Frontal cortex (tissue), 4 donors: ENCODE data around the gene SPOCD1. TPM values are rescaled to one million over a fixed set of nuclear protein-coding genes. Genes with fewer than 3 reads are reported as not detected.

Experiments
- DNase-seq, 2 donors: peaks; one replicate each; pipeline ENCODE4 v3.0.0; 2012; ENCODE audit warnings: low spot score in 2 of 2
- FAIRE-seq: peaks from 2 replicates; lab custom pipeline; 2012; peaks lifted over from hg19 to GRCh38; lab: Jason Lieb, UNC
- small RNA-seq: library from RNA; depleted of rRNA; stranded (forward); fragments of <200 nt; gene quantifications from one replicate; pipeline ENCODE3, GENCODE V24; 2014
- total RNA-seq: library from RNA; depleted of rRNA; stranded (reverse); fragments of >200 nt; gene quantifications from one replicate; pipeline ENCODE4 v1.2.3, GENCODE V29; 2014
- donor health status: control.
- donor health status: control.
- donor health status: control.

The SPOCD1 gene
- total RNA-seq, 1 donor from 2014 or later, result under 0.01 TPM

DNA sequence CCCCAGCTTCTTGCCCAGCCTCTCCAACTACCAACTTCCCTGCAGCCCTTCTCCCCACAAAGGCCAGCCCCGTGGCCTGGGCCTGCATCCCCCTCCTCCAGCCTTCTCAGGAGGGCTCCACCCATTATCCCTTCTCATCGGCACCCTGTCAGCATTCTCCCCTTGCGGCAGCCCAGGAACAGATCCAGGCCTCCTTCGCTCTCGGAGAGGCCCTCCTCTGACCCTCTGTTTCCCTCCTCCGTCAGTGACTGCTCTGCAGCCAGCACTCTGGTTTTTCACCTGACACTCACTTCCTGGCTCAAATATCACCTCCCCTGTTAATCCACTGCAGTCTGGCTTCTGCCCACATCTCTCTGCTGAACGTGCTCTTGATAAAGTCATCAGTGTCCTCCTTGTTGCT lies 69.1 kb downstream of the SPOCD1 start:
- no peak for FAIRE-seq

DNA sequence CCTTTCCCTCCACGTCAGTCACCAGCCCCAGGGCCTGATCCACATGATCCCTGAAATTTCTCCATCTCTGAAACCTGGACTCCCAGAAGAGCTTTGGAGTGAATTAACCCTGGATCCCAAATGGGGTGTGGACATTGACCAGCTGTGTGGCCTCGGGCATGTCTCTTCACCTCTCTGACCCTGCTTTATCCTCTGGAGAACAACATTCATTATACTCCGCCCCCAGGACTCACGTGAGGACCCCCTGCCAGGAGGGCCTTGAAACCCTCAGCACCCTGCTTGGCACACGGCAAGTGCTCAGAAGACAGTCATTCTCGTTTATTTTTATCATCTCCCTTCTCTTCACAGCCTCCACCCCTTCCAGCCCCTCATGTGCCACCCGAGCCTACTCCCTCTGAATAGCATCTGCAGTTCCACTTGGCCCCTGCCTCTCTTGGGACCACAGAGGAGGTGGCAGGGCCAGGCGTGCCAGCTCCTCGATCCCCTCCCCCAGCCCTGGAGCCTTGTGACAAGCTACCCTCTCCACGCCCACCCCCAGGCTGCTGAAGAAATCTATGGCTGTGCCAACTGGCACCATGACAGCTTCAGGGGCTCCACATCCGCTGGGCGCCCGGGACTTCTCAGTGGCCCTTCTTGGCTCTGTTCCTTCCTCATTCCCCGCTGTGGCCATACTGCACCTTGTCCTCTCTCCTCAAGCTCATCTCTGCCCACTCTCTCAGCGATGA lies 69.7 kb downstream of the SPOCD1 start:
- FAIRE-seq (no peak), DNase-seq (no peak)

More for the DNA sequence above, 69.1 kb downstream of the SPOCD1 start:
- DNase-seq, result no peak

DNA sequence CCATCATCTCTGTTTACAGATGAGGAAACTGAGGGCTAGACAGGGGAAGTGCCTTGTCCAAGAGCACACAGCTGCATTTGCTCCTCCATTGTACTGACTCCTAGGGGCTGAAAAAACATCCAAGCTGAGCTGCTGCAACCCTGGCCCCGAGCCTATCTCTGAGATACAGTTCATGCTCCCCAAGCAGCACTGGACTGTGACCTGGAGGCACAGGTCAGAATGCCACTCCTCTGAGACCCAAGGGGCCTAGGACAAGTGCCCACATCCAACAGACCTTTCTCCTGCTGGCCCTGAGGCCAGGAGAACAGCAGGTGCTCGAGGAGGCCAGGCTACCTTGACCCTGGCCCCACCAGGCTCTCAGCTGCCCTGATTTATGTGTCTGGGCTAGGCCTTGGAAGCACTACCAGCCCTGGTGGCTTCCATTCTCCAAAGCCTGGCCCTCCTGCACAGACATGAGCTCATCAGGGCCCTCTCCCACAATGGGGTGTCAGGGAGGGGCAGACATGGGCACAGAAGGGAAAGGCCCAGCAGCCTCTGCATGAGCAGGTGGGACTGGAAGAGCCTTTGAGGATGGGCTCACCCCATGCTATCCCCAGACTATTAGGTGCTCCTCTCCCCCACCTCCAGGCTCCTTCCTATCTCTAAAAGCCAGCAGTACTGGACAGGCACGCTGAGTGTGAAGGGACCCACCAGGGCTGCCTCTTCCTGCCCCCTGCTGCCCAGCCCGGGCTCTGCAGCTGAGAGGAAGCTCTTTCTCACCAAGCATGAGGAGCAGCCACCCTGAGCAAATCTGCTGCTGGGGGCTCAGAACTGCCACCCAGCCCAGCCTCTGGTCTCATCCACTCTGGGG lies 70.5 kb downstream of the SPOCD1 start:
- DNase-seq (peak; percentile 68 to 79), FAIRE-seq (no peak)

DNA sequence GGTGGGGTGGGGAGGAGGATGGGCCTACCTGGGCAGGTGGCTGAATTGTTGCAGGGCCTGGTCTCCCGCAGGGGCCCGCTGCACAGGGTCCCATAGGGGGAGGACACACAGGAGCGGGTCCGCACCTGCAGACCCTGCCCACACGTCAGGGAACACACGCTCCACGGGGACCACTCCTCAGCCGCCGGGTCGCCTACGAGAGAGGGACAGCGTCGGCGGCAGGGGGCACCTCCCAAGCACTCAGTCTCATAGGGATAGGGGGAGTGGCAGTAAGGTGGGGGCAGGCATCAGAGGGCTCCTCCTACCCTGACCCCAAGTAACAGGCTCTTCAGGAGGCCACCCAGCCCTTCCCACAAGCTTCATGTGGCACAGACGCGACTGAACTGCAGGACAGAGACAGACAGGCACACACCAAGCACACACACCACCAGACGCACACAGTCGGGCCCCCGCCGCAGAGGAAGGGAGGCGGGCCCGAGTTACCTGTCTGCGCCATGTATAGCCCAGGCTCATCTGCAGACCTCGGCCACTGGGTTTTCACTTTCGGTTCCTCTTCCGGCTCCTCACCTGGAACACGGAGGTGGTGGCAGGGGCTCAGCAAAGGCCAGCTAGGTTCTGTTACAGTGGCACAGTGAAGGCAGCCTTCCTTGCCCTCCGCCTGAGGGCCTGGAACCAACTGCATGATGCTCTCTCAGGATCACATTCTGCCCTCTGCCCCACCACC lies 71.5 kb downstream of the SPOCD1 start:
- FAIRE-seq, result no peak

DNA sequence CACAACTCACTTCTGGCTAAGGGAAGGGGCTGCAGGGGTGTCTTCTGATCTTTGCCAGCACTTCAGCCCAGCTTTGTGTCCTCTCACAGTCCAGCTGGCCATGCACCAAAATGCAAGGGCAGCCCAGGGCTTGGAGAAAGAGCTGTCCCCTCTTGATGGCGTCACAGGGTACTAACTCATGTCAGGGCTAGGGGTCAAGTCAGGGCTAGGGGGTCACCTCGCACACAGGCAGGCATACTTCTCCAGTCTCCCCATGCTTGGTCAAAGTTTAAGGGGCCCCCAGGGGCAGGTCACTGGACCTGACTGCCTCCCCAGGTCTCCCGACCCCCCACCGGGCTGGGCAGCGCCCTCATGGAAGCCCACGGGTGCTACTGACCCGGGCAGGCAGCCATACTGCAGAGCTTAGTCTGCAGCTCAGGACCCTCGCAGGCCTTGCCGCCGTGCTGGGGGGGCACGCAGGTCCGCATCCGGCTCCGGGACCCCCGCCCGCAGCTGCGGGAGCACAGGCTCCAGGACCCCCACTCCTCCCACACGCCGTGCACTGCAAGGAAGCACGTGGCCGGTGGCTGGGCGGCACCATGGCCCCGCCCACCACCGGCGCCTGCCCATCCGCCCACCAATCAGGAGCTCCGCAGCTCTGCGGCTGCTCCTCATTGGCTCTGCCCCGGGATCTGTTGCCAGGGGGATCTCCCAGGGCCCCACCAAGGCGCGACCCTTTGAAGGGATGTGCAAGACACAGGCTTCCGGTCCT lies 73.2 kb downstream of the SPOCD1 start:
- no peak for DNase-seq
- no peak for FAIRE-seq

More for the DNA sequence above, 71.5 kb downstream of the SPOCD1 start:
- no peak for DNase-seq

Small RNAs within 50 kb of the gene (small RNA-seq; reads per million reads assigned to genes)
- not detected for gene MIR4254

Other genes starting within 250 kb of the SPOCD1 start
- 1.2 TPM for gene TINAGL1, start 239.5 kb downstream of the SPOCD1 start, total RNA-seq
- 1.6 TPM for gene HCRTR1, start 198.3 kb downstream of the SPOCD1 start, total RNA-seq
- 37.9 TPM for gene PEF1, start 171.1 kb downstream of the SPOCD1 start, total RNA-seq
- 4.1 TPM for gene COL16A1, start 112.0 kb downstream of the SPOCD1 start, total RNA-seq
- gene ADGRB2, start 51.7 kb downstream of the SPOCD1 start, total RNA-seq, result 42.4 TPM
- 455 TPM for gene PTP4A2, start 122.3 kb upstream of the SPOCD1 start, total RNA-seq
- 105 TPM for gene KHDRBS1, start 197.8 kb upstream of the SPOCD1 start, total RNA-seq